Right atrium auricular region (tissue), 2 donors: ENCODE results near the gene RHBDF2. TPM values are rescaled to one million over a fixed set of nuclear protein-coding genes. Genes with fewer than 3 reads are reported as not detected.

ENCODE experiments used
- DNase-seq: peaks from one replicate; pipeline ENCODE4 v3.0.0-alpha.2; 2019; ENCODE audit warnings: low spot score
- H3K27ac ChIP-seq, 2 donors: fragments of 200-600 bp; sonication (generic); 1 replicate in 1 of 2; 2 replicates in 1 of 2; pipeline ENCODE4 v1.5.1; 2016 to 2019
- H3K27me3 ChIP-seq, 2 donors: fragments of 200-600 bp; sonication (generic); one replicate each; pipeline versions ENCODE4 v1.5.1 to v1.6.0; 2017 to 2019
- H3K36me3 ChIP-seq: fragments of 200-600 bp; sonication (generic); one replicate; pipeline ENCODE4 v1.5.1; 2016
- H3K4me1 ChIP-seq, 2 donors: fragments of 200-600 bp; sonication (generic); one replicate each; pipeline versions ENCODE4 v1.5.1 to v1.6.0; 2017 to 2019
- H3K4me3 ChIP-seq, 2 donors: fragments of 200-600 bp; sonication (generic); 1 replicate in 1 of 2; 2 replicates in 1 of 2; pipeline ENCODE4 v1.5.1; 2017 to 2019; ENCODE audit warnings: mild to moderate bottlenecking in 1 of 2, moderate library complexity in 1 of 2
- H3K9me3 ChIP-seq, 2 donors: fragments of 200-600 bp; sonication (generic); one replicate each; pipeline ENCODE4 v1.5.1; 2019
- total RNA-seq, 2 donors: library from RNA; depleted of rRNA; stranded (reverse); fragments of >200 nt; gene quantifications; one replicate each; pipeline ENCODE4 v1.1.0, GENCODE V29; 2016
- TF ChIP-seq, protein P1 (sequence below), 2 donors: fragments of 200-600 bp; sonication (generic); IDR thresholded peaks; one replicate each; pipeline ENCODE4 v1.5.1; 2019; ENCODE audit warnings: antibody characterized with exemption in 2 of 2

Gene RHBDF2
- total RNA-seq, 2 donors from 2014 or later, result 13.6 to 14.8 TPM

GRCh38 chr17:76495663-76496400, 5.4 kb downstream of the RHBDF2 start:
- H3K4me3 ChIP-seq, result no peak overlapping the region
- TF ChIP-seq, protein P1, sequence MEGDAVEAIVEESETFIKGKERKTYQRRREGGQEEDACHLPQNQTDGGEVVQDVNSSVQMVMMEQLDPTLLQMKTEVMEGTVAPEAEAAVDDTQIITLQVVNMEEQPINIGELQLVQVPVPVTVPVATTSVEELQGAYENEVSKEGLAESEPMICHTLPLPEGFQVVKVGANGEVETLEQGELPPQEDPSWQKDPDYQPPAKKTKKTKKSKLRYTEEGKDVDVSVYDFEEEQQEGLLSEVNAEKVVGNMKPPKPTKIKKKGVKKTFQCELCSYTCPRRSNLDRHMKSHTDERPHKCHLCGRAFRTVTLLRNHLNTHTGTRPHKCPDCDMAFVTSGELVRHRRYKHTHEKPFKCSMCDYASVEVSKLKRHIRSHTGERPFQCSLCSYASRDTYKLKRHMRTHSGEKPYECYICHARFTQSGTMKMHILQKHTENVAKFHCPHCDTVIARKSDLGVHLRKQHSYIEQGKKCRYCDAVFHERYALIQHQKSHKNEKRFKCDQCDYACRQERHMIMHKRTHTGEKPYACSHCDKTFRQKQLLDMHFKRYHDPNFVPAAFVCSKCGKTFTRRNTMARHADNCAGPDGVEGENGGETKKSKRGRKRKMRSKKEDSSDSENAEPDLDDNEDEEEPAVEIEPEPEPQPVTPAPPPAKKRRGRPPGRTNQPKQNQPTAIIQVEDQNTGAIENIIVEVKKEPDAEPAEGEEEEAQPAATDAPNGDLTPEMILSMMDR (IDR thresholded peaks at IDR 0.05), result no peak
- H3K36me3 ChIP-seq, result no peaks in the 10 kb centered on the region
- H3K27ac ChIP-seq, result peak overlapping the region in 1 of 2 donors; percentile 94
- no peaks in the 10 kb centered on the region for H3K27me3 ChIP-seq
- no peak for DNase-seq
- H3K9me3 ChIP-seq, result no peaks in the 10 kb centered on the region
- peaks cover 0 to 88% of the 10 kb centered on the region in 2 donors for H3K4me1 ChIP-seq

DNA sequence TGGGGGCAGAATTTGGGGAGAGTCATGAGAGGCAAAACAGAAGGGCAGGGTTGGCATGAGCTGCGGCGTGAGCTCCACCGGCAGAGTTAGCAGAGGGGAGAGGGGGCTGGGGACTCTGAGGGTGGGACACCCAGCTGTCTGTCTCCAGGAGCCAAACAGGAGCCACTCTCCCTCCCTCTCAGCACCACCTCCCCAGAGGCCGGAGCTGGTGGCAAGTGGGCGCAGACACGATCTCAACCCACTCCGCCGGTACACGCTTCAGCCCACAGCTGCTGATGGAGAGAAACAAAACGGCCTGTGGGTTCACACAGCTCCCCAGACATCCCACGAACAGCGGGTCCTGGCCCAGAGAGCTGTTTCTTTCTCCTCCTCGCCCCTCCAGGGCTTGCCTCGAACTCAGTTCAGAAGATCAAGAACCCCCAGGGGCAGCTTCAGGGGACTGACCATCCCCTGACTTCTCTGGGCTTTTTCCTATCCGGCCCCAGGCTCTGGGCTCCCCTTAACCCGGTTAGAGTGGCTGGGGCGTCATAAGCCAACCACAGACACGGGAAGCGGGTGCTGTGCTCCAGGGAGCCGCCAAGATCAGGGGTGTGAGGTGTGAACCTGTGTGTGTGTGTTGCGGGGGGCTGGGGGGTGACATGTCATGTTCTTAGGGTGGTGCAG, 7.6 kb downstream of the RHBDF2 start:
- no peak for DNase-seq
- Histone ChIP-seq H3K27ac (peak overlapping the region; percentile 71 to 72), H3K4me3 (no peak overlapping the region), H3K4me1 (peaks cover 0 to 73% of the 10 kb centered on the region in 2 donors), H3K27me3 (no peaks in the 10 kb centered on the region), H3K9me3 (no peaks in the 10 kb centered on the region), H3K36me3 (no peaks in the 10 kb centered on the region)
- TF ChIP-seq, protein P1 (IDR thresholded peaks at IDR 0.05), result no peak

- H3K27ac ChIP-seq, result peak overlapping the region; percentile 71 to 72
- H3K4me1 ChIP-seq, result peaks cover 0 to 67% of the 10 kb centered on the region in 2 donors
- no peaks in the 10 kb centered on the region for H3K27me3 ChIP-seq
- TF ChIP-seq, protein P1 (IDR thresholded peaks at IDR 0.05), result no peak
- peak; percentile 86 for DNase-seq
- no peak overlapping the region for H3K4me3 ChIP-seq
- no peaks in the 10 kb centered on the region for H3K9me3 ChIP-seq
- H3K36me3 ChIP-seq, result no peaks in the 10 kb centered on the region
Measured at GRCh38 chr17:76492989-76493501, 8.2 kb downstream of the RHBDF2 start.

- no peaks in the 10 kb centered on the region for H3K36me3 ChIP-seq
- TF ChIP-seq, protein P1 (IDR thresholded peaks at IDR 0.05), result no peak
- peaks cover 0 to 60% of the 10 kb centered on the region in 2 donors for H3K4me1 ChIP-seq
- H3K4me3 ChIP-seq, result no peak overlapping the region
- no peaks in the 10 kb centered on the region for H3K9me3 ChIP-seq
- H3K27ac ChIP-seq, result peak overlapping the region; percentile 71 to 72
- H3K27me3 ChIP-seq, result no peaks in the 10 kb centered on the region
- no peak for DNase-seq
Measured at GRCh38 chr17:76492123-76492988, 8.9 kb downstream of the RHBDF2 start.

DNA sequence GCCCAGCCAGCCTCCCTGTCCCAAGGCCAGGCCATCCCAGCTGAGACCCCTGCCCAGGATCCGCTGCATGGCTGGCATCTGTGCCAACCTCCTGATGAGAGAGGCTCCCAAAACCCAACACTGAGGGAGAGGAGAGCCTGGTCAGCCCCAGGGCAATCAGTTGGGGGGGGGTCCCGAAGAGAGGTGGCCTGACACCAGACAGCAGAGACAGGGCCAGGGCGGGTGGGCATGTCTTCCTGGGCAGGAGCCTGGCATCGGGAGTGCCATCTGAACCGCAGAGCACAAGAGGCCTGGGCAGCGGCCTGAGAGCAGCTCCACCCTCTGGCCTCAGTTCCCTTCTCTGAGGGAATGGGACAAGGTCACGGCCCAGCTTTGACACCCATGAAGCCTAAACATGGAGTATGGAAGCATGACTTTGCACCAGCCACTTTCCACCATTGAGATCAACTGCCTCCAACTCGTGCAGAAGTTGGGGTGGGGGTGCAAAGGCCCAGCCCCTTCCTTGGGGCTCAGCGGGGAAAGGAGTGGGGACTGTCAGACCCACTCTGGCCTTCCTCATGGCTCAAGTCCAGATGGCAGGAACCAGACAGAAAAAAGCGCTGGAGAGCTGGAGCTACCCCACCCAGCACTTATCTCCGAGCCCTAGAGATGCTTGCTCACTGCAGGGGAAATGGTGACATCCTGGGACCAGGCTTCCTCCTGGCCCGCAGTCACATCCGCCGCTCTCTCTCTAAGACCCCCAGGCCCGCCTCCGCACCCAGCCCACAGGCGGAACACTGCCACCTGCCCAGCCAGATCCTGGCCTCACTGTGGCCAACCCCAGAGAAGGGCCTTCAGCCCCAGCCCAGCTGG, 9.7 kb downstream of the RHBDF2 start:
- H3K4me1 ChIP-seq, result peaks cover 0 to 53% of the 10 kb centered on the region in 2 donors
- peak overlapping the region; percentile 71 to 72 for H3K27ac ChIP-seq
- H3K36me3 ChIP-seq, result no peaks in the 10 kb centered on the region
- H3K4me3 ChIP-seq, result no peak overlapping the region
- no peaks in the 10 kb centered on the region for H3K27me3 ChIP-seq
- TF ChIP-seq, protein P1 (IDR thresholded peaks at IDR 0.05), result no peak
- DNase-seq, result no peak
- no peaks in the 10 kb centered on the region for H3K9me3 ChIP-seq
